Activated CD4-positive, alpha-beta T cell treated with anti-CD3 and anti-CD28 coated beads, Interleukin-2, Interleukin-6, amounts not matched to agents 100 ng/mL and 50 ng/mL, durations not matched to agents 16 hours and 8 hours (primary cell): Measurements from ENCODE around the gene RAB11B.
"Not testable (repeated sequence)": the region's sequence is repeated elsewhere in the genome, so short reads cannot be mapped to it uniquely, and the experiment has no call there.

Source experiments
- DNase-seq: peaks from one replicate; pipeline ENCODE4 v3.0.0-alpha.2; 2020

The RAB11B gene

GRCh38 chr19:8396563-8397203, 6.5 kb downstream of the RAB11B start:
- DNase-seq, result peak; percentile 75

DNA sequence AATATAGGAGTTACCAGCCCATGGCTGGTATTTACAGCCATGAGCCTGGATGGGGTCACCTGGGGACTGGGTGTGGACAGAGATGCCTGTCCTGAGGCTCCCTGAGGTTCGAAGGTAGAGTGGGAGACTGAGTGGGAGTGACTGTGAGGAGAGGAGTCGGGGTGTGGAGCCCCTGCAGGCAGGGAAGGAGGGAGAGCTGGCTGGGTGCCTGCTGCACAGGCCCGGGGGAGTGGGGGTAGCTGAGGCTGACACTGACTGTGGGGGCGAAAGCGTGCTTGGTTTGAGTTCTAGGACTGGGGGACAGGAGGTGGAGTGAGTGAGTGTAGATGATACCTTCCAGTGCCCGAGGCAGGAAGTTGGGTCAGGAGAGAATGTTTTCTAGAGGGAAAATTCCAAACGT, 7.1 kb downstream of the RAB11B start:
- no peak for DNase-seq

DNA sequence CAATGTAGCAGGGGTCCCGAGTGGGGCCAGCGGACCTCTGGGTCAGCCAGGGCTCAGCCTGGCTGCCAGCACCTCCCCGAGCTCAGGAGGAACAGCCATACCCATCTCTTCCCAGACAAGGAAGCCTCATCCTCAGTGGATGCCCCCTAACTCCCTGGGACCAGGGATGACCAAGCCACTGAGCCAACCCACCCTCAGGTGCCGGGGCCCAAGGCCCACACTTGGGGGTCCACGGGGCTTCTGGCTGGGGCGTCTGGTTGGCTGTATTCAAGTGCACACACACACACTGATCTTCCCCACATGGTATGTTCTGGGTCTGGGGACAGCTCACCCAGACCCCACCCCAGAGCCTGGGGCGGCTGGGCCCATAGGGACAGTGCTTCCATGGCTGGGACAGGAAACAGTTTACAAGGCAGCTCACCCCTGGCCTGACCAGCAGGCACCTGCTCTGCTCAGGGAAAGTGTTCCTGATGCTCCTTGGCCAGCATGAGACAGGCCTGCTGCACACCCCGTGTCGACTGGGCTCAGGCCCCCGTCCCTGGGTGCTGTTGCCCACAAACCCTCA, 7.7 kb downstream of the RAB11B start:
- no peak for DNase-seq

DNA sequence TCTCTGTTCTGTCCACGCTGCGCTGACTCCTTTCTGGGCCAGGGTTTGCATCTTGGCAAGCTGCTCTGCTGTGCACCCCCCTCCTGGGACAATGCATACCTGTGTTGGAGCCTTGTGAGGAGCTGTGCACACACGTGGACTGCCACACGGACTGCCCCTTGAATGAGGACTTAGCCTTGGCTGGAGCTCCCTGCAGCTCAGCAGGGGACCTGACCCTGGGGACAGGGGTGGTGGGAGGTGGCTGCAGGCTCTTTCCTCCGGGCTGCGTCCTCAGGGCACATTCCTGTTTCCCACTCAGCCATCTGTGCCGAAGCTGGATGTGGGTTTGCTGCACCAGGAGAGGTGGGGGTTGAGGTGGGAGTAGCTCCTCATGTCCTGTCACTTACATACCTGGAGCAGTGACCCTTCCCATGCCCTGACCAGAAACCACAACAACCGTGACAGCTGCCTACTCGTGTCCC, 8.2 kb downstream of the RAB11B start:
- DNase-seq, result no peak

GRCh38 chr19:8399681-8400188, 9.6 kb downstream of the RAB11B start:
- DNase-seq, result no peak

GRCh38 chr19:8401981-8402411, 11.8 kb downstream of the RAB11B start:
- DNase-seq, result no peak

DNA sequence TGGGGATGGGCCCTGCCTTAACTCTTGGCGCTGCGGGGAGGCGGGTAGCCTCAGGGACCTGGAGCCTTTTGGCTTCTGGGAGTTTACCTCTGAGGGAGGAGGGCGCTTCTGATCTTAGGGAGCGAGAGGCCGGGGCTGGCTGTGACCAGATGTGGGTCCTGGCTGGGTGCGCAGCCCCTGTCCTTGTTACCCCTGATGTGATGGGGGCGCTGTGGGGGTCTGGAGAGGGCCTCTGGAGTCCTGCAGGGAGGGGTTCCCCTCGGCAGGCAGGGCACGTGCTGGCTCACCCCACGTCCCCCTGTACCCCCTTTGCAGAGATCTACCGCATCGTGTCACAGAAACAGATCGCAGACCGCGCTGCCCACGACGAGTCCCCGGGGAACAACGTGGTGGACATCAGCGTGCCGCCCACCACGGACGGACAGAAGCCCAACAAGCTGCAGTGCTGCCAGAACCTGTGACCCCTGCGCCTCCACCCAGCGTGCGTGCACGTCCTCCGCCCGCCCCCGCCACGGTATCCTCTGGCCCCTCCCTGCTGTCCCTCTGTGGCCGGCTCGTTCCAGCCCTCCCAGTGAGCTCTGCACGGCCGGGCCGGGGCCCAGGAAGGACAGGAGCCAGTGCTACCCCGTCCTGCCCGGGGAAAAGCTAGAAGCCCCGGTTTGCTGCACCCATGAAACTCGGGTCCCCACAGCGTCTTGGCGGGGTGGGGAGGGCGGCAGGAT, 13.1 kb downstream of the RAB11B start:
- no peak for DNase-seq

DNA sequence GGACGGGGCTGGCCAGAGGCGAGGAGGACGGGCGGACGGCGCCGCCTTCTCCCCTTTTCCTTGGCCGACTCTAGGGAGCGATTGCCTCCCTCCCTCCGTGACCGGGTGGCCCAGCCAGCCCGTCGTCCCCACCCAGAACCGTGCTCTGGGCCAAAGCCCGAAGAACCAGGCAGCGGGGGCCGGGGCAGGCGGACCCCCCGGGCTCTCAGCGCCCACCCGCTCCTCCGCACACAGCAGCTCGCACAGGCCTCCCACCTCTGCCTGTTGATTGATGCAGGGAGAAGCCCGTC, 13.6 kb downstream of the RAB11B start:
- DNase-seq, result no peak

GRCh38 chr19:8404391-8405151, 14.4 kb downstream of the RAB11B start:
- no peak for DNase-seq

DNA sequence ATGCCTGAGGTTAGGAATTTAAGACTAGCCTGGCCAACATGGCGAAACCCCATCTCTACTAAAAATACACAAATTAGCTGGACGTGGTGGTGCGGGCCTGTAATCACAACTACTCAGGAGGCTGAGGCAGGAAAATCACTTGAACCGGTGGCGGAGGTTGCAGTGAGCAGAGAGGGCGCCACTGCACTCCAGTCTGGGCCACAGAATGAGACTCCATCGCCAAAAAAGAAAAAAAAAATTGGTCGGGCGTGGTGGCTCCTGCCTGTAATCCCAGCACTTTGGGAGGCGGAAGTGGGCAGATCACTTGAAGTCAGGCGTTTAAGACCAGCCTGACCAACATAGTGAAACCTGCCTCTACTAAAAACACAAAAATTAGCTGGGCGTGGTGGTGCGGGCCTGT, 20.6 kb downstream of the RAB11B start:
- not testable (repeated sequence) for DNase-seq

GRCh38 chr19:8412783-8413628, 22.8 kb downstream of the RAB11B start, which contains the start of gene MARCHF2:
Gene MARCHF2, plus strand, starts transcription at chr19:8413305. Its CDS starts 8,536 bp downstream, at chr19:8421841.
- DNase-seq, result peak; percentile 98

GRCh38 chr19:8413629-8413995, 23.5 kb downstream of the RAB11B start:
- DNase-seq, result no peak

DNA sequence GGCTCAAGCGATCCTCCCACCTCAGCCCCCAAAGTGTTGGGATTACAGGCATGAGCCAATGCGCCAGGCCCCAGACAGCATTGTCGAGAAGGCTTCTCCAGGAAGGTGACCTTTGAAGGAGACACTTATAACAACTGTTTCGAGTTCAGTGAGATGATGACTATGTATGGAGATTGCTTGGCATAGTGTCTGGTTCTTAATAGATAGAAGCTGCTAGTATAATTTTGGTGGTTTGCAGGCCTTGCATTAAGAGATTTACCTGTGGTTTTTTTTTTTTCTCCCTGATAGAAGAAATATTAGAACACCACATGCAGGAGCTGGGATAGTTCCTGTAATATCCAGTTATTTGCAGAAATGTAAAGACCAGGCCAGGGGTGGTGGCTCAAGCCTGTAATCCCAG, 26.6 kb downstream of the RAB11B start:
- no peak for DNase-seq

DNA sequence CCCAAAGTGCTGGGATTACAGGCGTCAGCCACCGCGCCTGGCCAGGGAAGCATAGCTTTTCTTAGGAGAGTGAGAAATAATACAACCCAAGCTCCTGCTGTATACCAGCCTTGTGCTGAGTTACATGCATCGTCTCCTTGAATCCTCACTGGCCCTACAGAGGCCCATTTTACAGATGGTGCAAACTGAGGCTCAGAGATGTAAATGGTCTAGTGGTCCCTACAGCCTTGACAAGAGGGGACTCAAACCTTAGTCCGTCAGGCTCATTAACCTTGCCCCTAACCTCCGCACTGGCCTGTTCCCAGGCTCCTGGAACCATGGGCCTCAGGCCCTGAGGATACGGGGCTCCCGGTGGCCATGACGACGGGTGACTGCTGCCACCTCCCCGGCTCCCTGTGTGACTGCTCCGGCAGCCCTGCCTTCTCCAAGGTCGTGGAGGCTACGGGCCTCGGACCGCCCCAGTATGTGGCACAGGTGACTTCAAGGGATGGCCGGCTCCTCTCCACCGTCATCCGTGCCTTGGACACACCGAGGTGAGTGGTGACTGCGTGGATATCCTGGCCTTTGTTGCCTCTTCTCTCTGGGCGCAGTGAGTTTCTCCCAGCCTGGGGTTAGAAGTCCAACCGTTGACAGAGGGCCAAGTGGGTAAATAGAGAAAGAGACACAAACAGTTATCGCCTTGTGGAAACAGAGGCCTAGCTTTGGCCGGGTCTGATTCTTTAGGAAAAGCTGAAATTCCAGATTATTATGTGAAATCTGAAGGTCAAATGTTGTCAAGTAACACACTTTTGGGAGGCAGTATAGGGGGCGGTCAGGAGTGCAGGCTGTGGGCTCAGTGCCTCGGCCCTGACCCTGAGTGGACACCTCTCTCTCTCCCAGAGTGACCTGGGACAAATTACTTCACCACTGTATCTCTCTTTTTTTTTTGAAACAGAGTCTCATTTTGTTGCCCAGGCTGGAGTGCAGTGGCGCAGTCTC, 31.6 kb downstream of the RAB11B start:
- DNase-seq, result no peak

GRCh38 chr19:8423817-8424223, 33.7 kb downstream of the RAB11B start:
- DNase-seq, result no peak

GRCh38 chr19:8425331-8425730, 35.2 kb downstream of the RAB11B start:
- DNase-seq, result not testable (repeated sequence)

- no peak for DNase-seq
These were observed 36.1 kb downstream of the RAB11B start for GRCh38 chr19:8426283-8426682.

DNA sequence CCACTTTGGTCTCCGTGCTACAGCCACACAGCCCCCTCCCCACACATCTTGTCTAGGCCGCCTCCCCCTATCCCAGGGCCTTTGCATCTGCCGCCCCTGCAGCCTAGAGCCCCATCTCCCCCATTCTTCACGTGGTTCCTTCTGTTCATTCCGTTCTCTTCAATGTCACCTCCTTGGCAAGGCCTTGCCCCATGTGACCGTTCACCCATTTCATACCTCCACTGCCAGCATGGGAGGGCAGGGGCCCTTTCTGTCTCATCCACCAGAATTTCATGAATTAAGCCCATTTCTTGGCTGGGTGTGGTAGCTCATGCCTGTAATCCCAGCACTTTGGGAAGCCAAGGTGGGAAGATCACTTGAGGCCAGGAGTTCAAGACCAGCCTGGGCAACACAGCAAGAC, 38.9 kb downstream of the RAB11B start:
- no peak for DNase-seq

GRCh38 chr19:8429826-8430225, 39.7 kb downstream of the RAB11B start:
- DNase-seq, result no peak

GRCh38 chr19:8430650-8431049, 40.5 kb downstream of the RAB11B start:
- DNase-seq, result no peak

GRCh38 chr19:8438236-8438635, 48.1 kb downstream of the RAB11B start:
- DNase-seq, result no peak
